Rectal smooth muscle tissue (tissue), 1 donor: ENCODE measurements around the gene NINL.
"Not testable (repeated sequence)": the region's sequence is repeated elsewhere in the genome, so short reads cannot be mapped to it uniquely, and the experiment has no call there.

Source experiments
- H3K27ac ChIP-seq: one replicate; pipeline ENCODE4 v1.7.0; 2013; ENCODE audit warnings: low read depth, low read length, inconsistent platforms
- H3K27me3 ChIP-seq: one replicate; pipeline ENCODE4 v1.7.0; 2013; ENCODE audit warnings: low read length; ENCODE audit not compliant: control insufficient read depth, insufficient read depth
- H3K36me3 ChIP-seq: one replicate; pipeline ENCODE4 v1.7.0; 2013; ENCODE audit warnings: low read length; ENCODE audit not compliant: control insufficient read depth, insufficient read depth
- H3K4me1 ChIP-seq: one replicate; pipeline ENCODE4 v1.7.0; 2013; ENCODE audit warnings: low read length; ENCODE audit not compliant: control insufficient read depth, insufficient read depth
- H3K4me3 ChIP-seq: one replicate; pipeline ENCODE4 v1.7.0; 2013; ENCODE audit warnings: low read length
- H3K9ac ChIP-seq: one replicate; pipeline ENCODE4 v1.7.0; 2013; ENCODE audit warnings: low read length

The NINL gene

GRCh38 chr20:25608774-25609173, 23.4 kb upstream of the NINL start:
- H3K27ac ChIP-seq: no peak overlapping the region
- H3K9ac ChIP-seq: no peak overlapping the region
- H3K36me3 ChIP-seq: no peaks in the 10 kb centered on the region
- H3K4me3 ChIP-seq: no peak overlapping the region
- no peaks in the 10 kb centered on the region for H3K27me3 ChIP-seq
- H3K4me1 ChIP-seq: no peaks in the 10 kb centered on the region

DNA sequence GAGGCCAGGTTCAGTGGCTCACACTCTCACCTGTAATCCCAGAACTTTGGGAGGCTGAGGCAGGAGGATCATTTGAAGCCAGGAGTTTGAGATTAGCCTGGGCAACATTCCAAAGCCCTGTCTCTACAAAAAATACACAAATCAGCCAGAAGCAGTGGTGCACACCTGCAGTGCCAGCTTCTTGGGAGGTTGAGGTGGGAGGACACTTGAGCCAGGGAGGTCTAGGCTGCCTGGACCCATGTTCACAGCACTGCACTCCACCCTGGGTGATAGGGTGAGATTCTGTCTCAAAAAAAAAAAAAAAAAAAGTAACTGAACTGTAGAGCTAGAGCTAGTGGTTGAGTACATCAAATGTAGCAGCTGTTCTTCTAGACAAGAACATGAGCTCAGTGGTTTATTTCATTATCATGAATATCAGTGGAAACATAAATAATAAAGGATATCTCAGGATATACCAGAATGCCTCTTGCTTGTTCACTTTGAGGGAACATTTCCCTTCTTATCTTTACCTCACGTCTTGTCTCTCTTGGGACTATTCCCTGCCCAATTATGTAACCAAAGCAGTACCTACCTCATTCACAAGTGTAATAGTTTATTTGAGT, 20.9 kb upstream of the NINL start:
- Histone ChIP-seq H3K36me3 (no peaks in the 10 kb centered on the region), H3K27ac (no peak overlapping the region)

DNA sequence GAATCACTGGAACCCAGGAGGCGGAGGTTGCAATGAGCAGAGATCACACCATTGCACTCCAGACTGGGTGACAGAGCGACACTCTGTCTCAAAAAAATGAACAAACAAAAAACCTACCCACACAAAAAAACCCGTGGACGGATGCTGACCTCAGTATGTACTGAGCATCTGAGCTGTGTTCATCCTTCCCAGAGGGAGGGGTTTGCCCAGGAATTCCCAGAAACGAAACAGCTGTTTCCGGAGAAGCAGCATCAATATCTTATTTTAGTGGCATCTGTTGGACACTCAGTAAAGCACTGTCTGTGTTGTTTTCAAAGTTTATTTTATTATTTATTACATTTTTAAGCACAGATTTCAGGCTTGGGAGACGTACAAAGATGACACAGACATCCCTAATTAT, 19.8 kb upstream of the NINL start:
- Histone ChIP-seq H3K27ac (no peak overlapping the region), H3K36me3 (no peaks in the 10 kb centered on the region), H3K27me3 (no peaks in the 10 kb centered on the region), H3K9ac (no peak overlapping the region), H3K4me1 (no peaks in the 10 kb centered on the region), H3K4me3 (no peak overlapping the region)

More for the DNA sequence above, 20.9 kb upstream of the NINL start:
- Histone ChIP-seq H3K9ac (no peak overlapping the region), H3K27me3 (no peaks in the 10 kb centered on the region), H3K4me1 (no peaks in the 10 kb centered on the region), H3K4me3 (no peak overlapping the region)

GRCh38 chr20:25604611-25605010, 19.3 kb upstream of the NINL start:
- Histone ChIP-seq H3K27me3 (no peaks in the 10 kb centered on the region), H3K4me3 (no peak overlapping the region), H3K4me1 (no peaks in the 10 kb centered on the region), H3K27ac (no peak overlapping the region), H3K36me3 (no peaks in the 10 kb centered on the region), H3K9ac (no peak overlapping the region)

DNA sequence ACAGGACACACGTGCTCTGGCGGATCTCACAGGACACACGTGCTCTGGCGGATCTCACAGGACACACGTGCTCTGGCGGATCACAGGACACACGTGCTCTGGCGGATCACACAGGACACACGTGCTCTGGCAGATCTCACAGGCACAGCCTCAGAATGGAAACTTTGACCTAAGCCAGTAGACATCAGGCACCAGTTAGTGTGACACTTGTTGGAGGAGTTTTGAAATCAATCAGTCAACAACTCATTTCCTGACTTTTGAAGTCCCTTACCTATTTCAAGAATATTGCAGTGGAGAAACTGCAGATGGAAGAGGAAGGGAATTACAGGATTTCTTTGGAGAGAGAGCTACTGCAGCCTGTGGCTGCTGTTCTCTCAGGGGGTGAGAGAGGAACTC, 17.6 kb upstream of the NINL start:
- H3K9ac ChIP-seq, H3K36me3 ChIP-seq, H3K4me3 ChIP-seq, H3K27me3 ChIP-seq, H3K27ac ChIP-seq, H3K4me1 ChIP-seq: not testable (repeated sequence)

- not testable (repeated sequence) for H3K36me3 ChIP-seq, H3K9ac ChIP-seq, H3K27me3 ChIP-seq, H3K4me1 ChIP-seq, H3K4me3 ChIP-seq, H3K27ac ChIP-seq
These were observed 17.0 kb upstream of the NINL start for GRCh38 chr20:25602191-25602913.

- Histone ChIP-seq H3K4me1 (no peaks in the 10 kb centered on the region), H3K4me3 (no peak overlapping the region), H3K9ac (no peak overlapping the region), H3K36me3 (no peaks in the 10 kb centered on the region), H3K27ac (no peak overlapping the region), H3K27me3 (no peaks in the 10 kb centered on the region)
These were observed 16.3 kb upstream of the NINL start for GRCh38 chr20:25601659-25602058.

- no peaks in the 10 kb centered on the region for H3K27me3 ChIP-seq
- H3K9ac ChIP-seq: no peak overlapping the region
- H3K4me1 ChIP-seq: no peaks in the 10 kb centered on the region
- H3K4me3 ChIP-seq: no peak overlapping the region
- no peaks in the 10 kb centered on the region for H3K36me3 ChIP-seq
- H3K27ac ChIP-seq: no peak overlapping the region
These were observed 15.3 kb upstream of the NINL start for GRCh38 chr20:25600632-25601031.

- no peaks in the 10 kb centered on the region for H3K36me3 ChIP-seq
- H3K9ac ChIP-seq: no peak overlapping the region
- H3K27ac ChIP-seq: no peak overlapping the region
- H3K27me3 ChIP-seq: no peaks in the 10 kb centered on the region
- H3K4me1 ChIP-seq: no peaks in the 10 kb centered on the region
- H3K4me3 ChIP-seq: no peak overlapping the region
These were observed 7.0 kb upstream of the NINL start for GRCh38 chr20:25592135-25592852.

DNA sequence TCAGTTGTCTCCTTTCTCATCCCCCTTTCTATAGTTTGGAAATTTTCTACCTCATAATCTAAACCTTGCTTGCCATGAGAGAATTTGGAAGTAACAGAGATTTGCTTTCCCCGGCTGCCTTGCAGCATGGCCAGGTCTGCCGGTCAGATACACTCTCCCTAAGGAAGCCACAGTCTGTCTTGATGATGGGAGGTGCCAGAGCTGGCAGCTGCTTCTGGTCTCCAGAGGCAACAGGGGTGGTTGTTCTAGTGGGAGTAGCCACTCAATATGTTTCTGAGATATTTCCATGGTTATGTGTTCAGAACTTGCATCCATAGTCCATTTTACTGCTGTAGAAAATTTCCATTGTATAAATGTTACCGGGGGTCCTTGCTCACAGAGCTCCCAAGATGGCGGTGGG, 5.4 kb upstream of the NINL start:
- H3K9ac ChIP-seq, H3K4me3 ChIP-seq, H3K27ac ChIP-seq, H3K36me3 ChIP-seq, H3K27me3 ChIP-seq, H3K4me1 ChIP-seq: not testable (repeated sequence)

GRCh38 chr20:25588491-25588890, 3.2 kb upstream of the NINL start:
- Histone ChIP-seq H3K4me1 (no peaks in the 10 kb centered on the region), H3K36me3 (no peaks in the 10 kb centered on the region), H3K27ac (no peak overlapping the region), H3K9ac (no peak overlapping the region), H3K4me3 (no peak overlapping the region), H3K27me3 (no peaks in the 10 kb centered on the region)

DNA sequence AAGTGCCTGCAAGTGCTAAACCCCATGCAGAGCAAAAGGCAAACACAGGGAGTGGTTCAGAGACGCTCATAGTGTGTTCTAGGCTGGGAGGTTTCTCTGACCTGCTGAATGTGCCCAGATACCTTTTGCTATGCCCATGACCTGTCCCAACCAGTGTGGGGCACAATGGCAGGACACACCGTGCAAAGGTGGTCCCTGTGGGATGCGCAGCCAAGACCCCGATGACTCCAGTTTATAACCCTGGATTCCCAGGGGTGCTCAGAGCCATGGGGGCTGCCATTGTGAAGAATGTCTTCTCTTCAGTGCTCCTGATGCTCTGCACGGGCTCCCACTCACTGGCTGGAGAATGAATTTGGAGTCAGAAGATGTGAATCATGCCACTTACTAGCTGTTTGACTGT, 2.2 kb upstream of the NINL start:
- no peaks in the 10 kb centered on the region for H3K36me3 ChIP-seq
- H3K4me1 ChIP-seq: no peaks in the 10 kb centered on the region
- H3K9ac ChIP-seq: no peak overlapping the region
- H3K4me3 ChIP-seq: no peak overlapping the region
- H3K27me3 ChIP-seq: no peaks in the 10 kb centered on the region
- no peak overlapping the region for H3K27ac ChIP-seq

DNA sequence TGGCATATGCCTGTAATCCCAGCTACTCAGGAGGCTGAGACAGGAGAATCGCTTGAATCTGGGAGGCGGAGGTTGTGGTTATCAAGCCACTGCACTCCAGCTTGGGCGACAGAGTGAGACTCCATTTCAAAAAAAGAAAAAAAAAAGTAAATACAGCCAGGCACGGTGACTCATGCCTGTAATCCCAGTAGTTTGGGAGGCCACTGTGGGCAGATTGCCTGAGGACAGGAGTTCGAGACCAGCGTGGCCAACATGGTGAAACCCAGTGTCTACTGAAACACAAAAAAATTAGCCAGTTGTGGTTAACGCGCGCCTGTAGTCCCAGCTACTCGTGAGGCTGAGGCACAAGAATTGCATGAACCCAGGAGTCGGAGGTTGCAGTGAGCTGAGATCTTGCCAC, 1.5 kb upstream of the NINL start:
- no peaks in the 10 kb centered on the region for H3K27me3 ChIP-seq
- no peaks in the 10 kb centered on the region for H3K36me3 ChIP-seq
- no peak overlapping the region for H3K4me3 ChIP-seq
- no peak overlapping the region for H3K27ac ChIP-seq
- H3K9ac ChIP-seq: no peak overlapping the region
- no peaks in the 10 kb centered on the region for H3K4me1 ChIP-seq
